Stimulated activated CD8-positive, alpha-beta memory T cell treated with anti-CD3 and anti-CD28 coated beads, Interleukin-7, amount 100 ng/mL, for 1 hour (primary cell): ENCODE data around the gene PGF.
"Not testable (repeated sequence)": the region's sequence is repeated elsewhere in the genome, so short reads cannot be mapped to it uniquely, and the experiment has no call there.

Experiments used
- DNase-seq, 2 donors: peaks; one replicate each; pipeline ENCODE4 v3.0.0-alpha.2; 2020; ENCODE audit warnings: low read depth in 2 of 2

Gene PGF

GRCh38 chr14:74942181-74942580, 13.2 kb downstream of the PGF start:
- DNase-seq, result no peak

GRCh38 chr14:74941676-74942097, 13.7 kb downstream of the PGF start:
- peak; percentile 7 to 23 for DNase-seq

GRCh38 chr14:74940956-74941565, 14.3 kb downstream of the PGF start:
- no peak for DNase-seq

GRCh38 chr14:74938531-74939495, 16.6 kb downstream of the PGF start:
- no peak for DNase-seq

- DNase-seq, result no peak
Measured at GRCh38 chr14:74937171-74937570, 18.2 kb downstream of the PGF start.

- DNase-seq, result no peak
Measured at GRCh38 chr14:74936731-74937130, 18.7 kb downstream of the PGF start.

- DNase-seq, result no peak
Measured at GRCh38 chr14:74936151-74936550, 19.2 kb downstream of the PGF start.

GRCh38 chr14:74935360-74935680, 20.1 kb downstream of the PGF start:
- no peak for DNase-seq

GRCh38 chr14:74934476-74935359, 20.7 kb downstream of the PGF start:
- DNase-seq, result no peak

- DNase-seq, result no peak
Measured at GRCh38 chr14:74934041-74934440, 21.4 kb downstream of the PGF start.

- not testable (repeated sequence) for DNase-seq
Measured at GRCh38 chr14:74932936-74933335, 22.5 kb downstream of the PGF start.

- no peak for DNase-seq
Measured at GRCh38 chr14:74932401-74932901, 22.9 kb downstream of the PGF start.

GRCh38 chr14:74931744-74932143, 23.7 kb downstream of the PGF start:
- DNase-seq, result not testable (repeated sequence)

- no peak for DNase-seq
Measured at GRCh38 chr14:74929242-74929641, 26.2 kb downstream of the PGF start.

GRCh38 chr14:74927225-74927624, 28.2 kb downstream of the PGF start:
- DNase-seq, result no peak

- no peak for DNase-seq
Measured at GRCh38 chr14:74924061-74924460, 31.3 kb downstream of the PGF start.

- peak; percentile 22 to 37 for DNase-seq
Measured at GRCh38 chr14:74922752-74923401, 32.5 kb downstream of the PGF start, which contains the start of gene RPS6KL1. RPS6KL1 (minus strand) TSS chr14:74923260; CDS start chr14:74921541, 1,719 bp downstream.

- no peak for DNase-seq
Measured at GRCh38 chr14:74921987-74922751, 33.2 kb downstream of the PGF start.

- DNase-seq, result no peak
Measured at GRCh38 chr14:74921053-74921620, 34.3 kb downstream of the PGF start.

GRCh38 chr14:74920281-74920680, 35.1 kb downstream of the PGF start:
- DNase-seq, result no peak
